Stomach (tissue), 9 donors: ENCODE measurements around the gene TRIM42. TPM values are rescaled to one million over a fixed set of nuclear protein-coding genes. Genes with fewer than 3 reads are reported as not detected.

Source experiments
- DNase-seq, 2 donors: peaks; one replicate each; pipeline versions ENCODE4 v3.0.0 to v3.0.0-alpha.2; 2013 to 2019
- H3K27ac ChIP-seq, 5 donors: fragments of 200-600 bp in 4 of 5; sonication (generic) in 4 of 5; one replicate each; pipeline ENCODE4 v1.5.1; 2013 to 2019; ENCODE audit warnings: mild to moderate bottlenecking in 1 of 5, moderate library complexity in 1 of 5
- H3K27me3 ChIP-seq, 3 donors: fragments of 200-600 bp; sonication (generic); one replicate each; pipeline ENCODE4 v1.5.1; 2017 to 2019; ENCODE audit warnings: mixed run types in 1 of 3
- H3K36me3 ChIP-seq, 4 donors: fragments of 200-600 bp; sonication (generic); 1 replicate in 3 of 4; 2 replicates in 1 of 4; pipeline ENCODE4 v1.5.1; 2016 to 2019
- H3K4me1 ChIP-seq, 4 donors: fragments of 200-600 bp; sonication (generic); one replicate each; pipeline ENCODE4 v1.5.1; 2016 to 2019
- H3K4me3 ChIP-seq, 4 donors: fragments of 200-600 bp; sonication (generic) in 3 of 4; one replicate each; pipeline ENCODE4 v1.5.1; 2016 to 2019; ENCODE audit warnings: mild to moderate bottlenecking in 1 of 4
- H3K9me3 ChIP-seq, 4 donors: fragments of 200-600 bp; sonication (generic); one replicate each; pipeline ENCODE4 v1.5.1; 2016 to 2019
- CTCF ChIP-seq, 7 experiments: fragments of 450-650 bp in 4 of 7; fragments of 200-600 bp in 3 of 7; sonication (generic) in 3 of 7; IDR thresholded peaks; one replicate each; pipeline ENCODE4 v1.5.1; 2016 to 2019; ENCODE audit warnings: antibody characterized with exemption in 7 of 7, control low read depth in 2 of 7, mild to moderate bottlenecking in 1 of 7
- EP300 ChIP-seq: sonication (generic); formaldehyde crosslinking; IDR thresholded peaks from one replicate; pipeline ENCODE4 v1.6.1; 2017; ENCODE audit warnings: antibody characterized with exemption
- POLR2A ChIP-seq, 4 donors: fragments of 450-650 bp; IDR thresholded peaks; one replicate each; pipeline ENCODE4 v1.6.1; 2016; ENCODE audit warnings: antibody characterized with exemption in 4 of 4, control low read depth in 2 of 4, mild to moderate bottlenecking in 1 of 4, moderate library complexity in 1 of 4
- POLR2AphosphoS5 ChIP-seq, 3 donors: sonication (generic); formaldehyde crosslinking; IDR thresholded peaks; one replicate each; pipeline ENCODE4 v1.6.1; 2016; ENCODE audit warnings: antibody characterized with exemption in 3 of 3
- WGBS, 5 donors: extraction: QIAGEN DNeasy Blood & Tissue Kit in 3 of 5; methylation state at CpG; one replicate each; pipeline versions ENCODE4 v1.1.5 to v1.1.7; 2013 to 2018; 5-methylcytosine and 5-hydroxymethylcytosine counted together
- intact Hi-C: fragments of 100-400 bp; cut with DNase I; formaldehyde crosslinking; loops from one replicate; pipeline ENCODE4 v1.15.1; 2023; ENCODE audit warnings: low total_unique reads
- polyA plus RNA-seq, 3 donors: library from polyadenylated mRNA; stranded (reverse); fragments of 200-250 nt; gene quantifications; one replicate each; pipeline ENCODE4 v1.2.3, GENCODE V29; 2013
- total RNA-seq, 5 donors: library from RNA; depleted of rRNA; stranded (reverse); fragments of >200 nt; gene quantifications; one replicate each; pipeline versions ENCODE4 v1.1.0 to v1.2.3, GENCODE V29; 2014 to 2016
- donor health status: healthy with polysubstance abuse.
- donor health status: Bipolar disorder and iron deficiency.
- donor health status: healthy.

TRIM42 gene
- total and polyA plus RNA-seq, 8 donors = not detected

- Histone ChIP-seq H3K9me3 (no peaks in the 10 kb centered on the region), H3K36me3 (no peaks in the 10 kb centered on the region), H3K4me1 (no peaks in the 10 kb centered on the region), H3K4me3 (no peak overlapping the region), H3K27ac (no peak overlapping the region), H3K27me3 (no peaks in the 10 kb centered on the region)
- no peak for DNase-seq
- TF ChIP-seq POLR2A (IDR thresholded peaks at IDR 0.05) = no peak
- no peak for TF ChIP-seq POLR2AphosphoS5 (IDR thresholded peaks at IDR 0.05)
- TF ChIP-seq EP300 = no peak
- no peak for TF ChIP-seq CTCF (IDR thresholded peaks at IDR 0.05)
- 79 to 95% (median 92%) methylated on average over 3 of the region's 3 CpGs for WGBS, 5 donors
- intact Hi-C loops = no loop called here
These were observed 40.1 kb downstream of the TRIM42 start for GRCh38 chr3:140717921-140718320.

- no peak overlapping the region for H3K27ac ChIP-seq
- intact Hi-C loops = no loop called here
- 78 to 86% (median 80%) methylated on average over 5 of the region's 5 CpGs for WGBS, 5 donors
- DNase-seq = peak in 1 of 2 donors; percentile 12
- H3K4me1 ChIP-seq = no peaks in the 10 kb centered on the region
- no peaks in the 10 kb centered on the region for H3K9me3 ChIP-seq
- H3K36me3 ChIP-seq = no peaks in the 10 kb centered on the region
- H3K4me3 ChIP-seq = no peak overlapping the region
- TF ChIP-seq CTCF (IDR thresholded peaks at IDR 0.05) = no peak
- TF ChIP-seq EP300 = no peak
- TF ChIP-seq POLR2A (IDR thresholded peaks at IDR 0.05) = no peak
- no peak for TF ChIP-seq POLR2AphosphoS5 (IDR thresholded peaks at IDR 0.05)
- H3K27me3 ChIP-seq = no peaks in the 10 kb centered on the region
These were observed 42.2 kb downstream of the TRIM42 start for GRCh38 chr3:140719841-140720614.

GRCh38 chr3:140723576-140723975, 45.7 kb downstream of the TRIM42 start:
- WGBS, 5 donors = 72 to 90% (median 82%) methylated on average over 3 of the region's 3 CpGs
- intact Hi-C loops = no loop called here
- DNase-seq = no peak

More at GRCh38 chr3:140723576-140723975, 45.7 kb downstream of the TRIM42 start:
- TF ChIP-seq EP300 (no peak), POLR2A (IDR thresholded peaks at IDR 0.05) (no peak), POLR2AphosphoS5 (IDR thresholded peaks at IDR 0.05) (no peak), CTCF (IDR thresholded peaks at IDR 0.05) (no peak)
- H3K27me3 ChIP-seq = peaks cover 0 to 9% (median 0%) of the 10 kb centered on the region in 3 donors
- H3K4me1 ChIP-seq = no peaks in the 10 kb centered on the region
- H3K4me3 ChIP-seq = no peak overlapping the region
- no peaks in the 10 kb centered on the region for H3K36me3 ChIP-seq
- H3K27ac ChIP-seq = no peak overlapping the region
- no peaks in the 10 kb centered on the region for H3K9me3 ChIP-seq
